CD4-positive, alpha-beta memory T cell (primary cell): ENCODE measurements around the gene RNF223. TPM values are rescaled to one million over a fixed set of nuclear protein-coding genes. Genes with fewer than 3 reads are reported as not detected.

ENCODE experiments used
- polyA plus RNA-seq, 2 donors: library from polyadenylated mRNA; unstranded; fragments of 300-500 nt; fragmentation: Illumina TruSeq; gene quantifications; one replicate each; pipeline ENCODE4 v1.2.3, GENCODE V29; 2021
- total RNA-seq, 2 experiments: library from RNA; stranded (reverse); gene quantifications; one replicate each; pipeline ENCODE4 v1.2.3, GENCODE V29; 2021

The RNF223 gene
- total and polyA plus RNA-seq, 4 experiments from 2014 or later, result not detected

Other genes starting within 250 kb of the RNF223 start
- not detected for gene SAMD11, start 150.4 kb downstream of the RNF223 start, total RNA-seq
- gene SAMD11, start 150.4 kb downstream of the RNF223 start, polyA plus RNA-seq, result under 1 TPM in 1 of 2 donors, not detected in 1; 0.10 TPM
- gene NOC2L, start 115.0 kb downstream of the RNF223 start, total RNA-seq, result 10 to 100 TPM; 63.6 to 69.5 TPM
- gene NOC2L, start 115.0 kb downstream of the RNF223 start, polyA plus RNA-seq, result 10 to 100 TPM; 63.0 to 67.7 TPM
- 10 to 100 TPM; 43.4 to 46.5 TPM for gene KLHL17, start 113.7 kb downstream of the RNF223 start, total RNA-seq
- gene KLHL17, start 113.7 kb downstream of the RNF223 start, polyA plus RNA-seq, result 1 to 10 TPM in 1 of 2 donors, under 1 TPM in 1; 0.89 to 1.7 TPM
- 1 to 10 TPM; 2.2 to 2.9 TPM for gene PLEKHN1, start 107.8 kb downstream of the RNF223 start, total RNA-seq
- gene PLEKHN1, start 107.8 kb downstream of the RNF223 start, polyA plus RNA-seq, result under 1 TPM in 1 of 2 donors, not detected in 1; 0.50 TPM
- gene PERM1, start 92.2 kb downstream of the RNF223 start, total RNA-seq, result not detected
- gene PERM1, start 92.2 kb downstream of the RNF223 start, polyA plus RNA-seq, result under 1 TPM in 1 of 2 donors, not detected in 1; 0.16 TPM
- not detected for gene HES4, start 74.2 kb downstream of the RNF223 start, total RNA-seq
- under 1 TPM in 1 of 2 donors, not detected in 1; 0.36 TPM for gene HES4, start 74.2 kb downstream of the RNF223 start, polyA plus RNA-seq
- 10 to 100 TPM; 31.6 to 33.2 TPM for gene ISG15, start 60.8 kb downstream of the RNF223 start, total RNA-seq
- 100 to 1,000 TPM; 212 to 309 TPM for gene ISG15, start 60.8 kb downstream of the RNF223 start, polyA plus RNA-seq
- gene AGRN, start 54.2 kb downstream of the RNF223 start, total RNA-seq, result 1 to 10 TPM; 1.2 to 1.4 TPM
- not detected for gene AGRN, start 54.2 kb downstream of the RNF223 start, polyA plus RNA-seq
- 10 to 100 TPM; 15.0 to 15.1 TPM for gene C1orf159, start 41.8 kb upstream of the RNF223 start, total RNA-seq
- gene C1orf159, start 41.8 kb upstream of the RNF223 start, polyA plus RNA-seq, result 1 to 10 TPM; 3.8 to 7.9 TPM
- not detected for gene TTLL10, start 99.6 kb upstream of the RNF223 start, total RNA-seq
- gene TTLL10, start 99.6 kb upstream of the RNF223 start, polyA plus RNA-seq, result under 1 TPM; 0.27 to 0.45 TPM
- 1 to 10 TPM; 8.0 to 8.6 TPM for gene TNFRSF18, start 132.3 kb upstream of the RNF223 start, total RNA-seq
- 10 to 100 TPM; 22.1 to 27.1 TPM for gene TNFRSF18, start 132.3 kb upstream of the RNF223 start, polyA plus RNA-seq
- gene TNFRSF4, start 139.8 kb upstream of the RNF223 start, total RNA-seq, result 10 to 100 TPM; 13.5 to 15.5 TPM
- 10 to 100 TPM; 63.2 to 75.1 TPM for gene TNFRSF4, start 139.8 kb upstream of the RNF223 start, polyA plus RNA-seq
- 100 to 1,000 TPM; 125 to 138 TPM for gene SDF4, start 157.7 kb upstream of the RNF223 start, total RNA-seq
- gene SDF4, start 157.7 kb upstream of the RNF223 start, polyA plus RNA-seq, result 100 to 1,000 TPM in 1 of 2 donors, 10 to 100 TPM in 1; 97.4 to 106 TPM
- 10 to 100 TPM; 23.0 to 23.7 TPM for gene B3GALT6, start 157.9 kb upstream of the RNF223 start, total RNA-seq
- gene B3GALT6, start 157.9 kb upstream of the RNF223 start, polyA plus RNA-seq, result 10 to 100 TPM in 1 of 2 donors, 1 to 10 TPM in 1; 5.4 to 14.4 TPM
- 1 to 10 TPM; 2.4 to 3.3 TPM for gene C1QTNF12, start 172.4 kb upstream of the RNF223 start, total RNA-seq
- gene C1QTNF12, start 172.4 kb upstream of the RNF223 start, polyA plus RNA-seq, result under 1 TPM in 1 of 2 donors, not detected in 1; 0.31 TPM
- 10 to 100 TPM; 82.8 to 92.9 TPM for gene UBE2J2, start 199.5 kb upstream of the RNF223 start, total RNA-seq
- 10 to 100 TPM; 79.4 to 96.7 TPM for gene UBE2J2, start 199.5 kb upstream of the RNF223 start, polyA plus RNA-seq
- 10 to 100 TPM in 1 of 2 experiments, 1 to 10 TPM in 1; 9.6 to 11.5 TPM for gene SCNN1D, start 206.1 kb upstream of the RNF223 start, total RNA-seq
- under 1 TPM in 1 of 2 donors, not detected in 1; 0.25 TPM for gene SCNN1D, start 206.1 kb upstream of the RNF223 start, polyA plus RNA-seq
- gene ACAP3, start 233.6 kb upstream of the RNF223 start, total RNA-seq, result 10 to 100 TPM; 59.7 to 65.6 TPM
- 1 to 10 TPM; 5.4 to 6.9 TPM for gene ACAP3, start 233.6 kb upstream of the RNF223 start, polyA plus RNA-seq
- gene PUSL1, start 234.3 kb upstream of the RNF223 start, total RNA-seq, result 10 to 100 TPM; 24.1 to 27.9 TPM
- 10 to 100 TPM; 15.4 to 16.7 TPM for gene PUSL1, start 234.3 kb upstream of the RNF223 start, polyA plus RNA-seq